Astrocyte (in vitro differentiated cells and primary cell): ENCODE data around the gene PPP1R14B.

Experiments
- CTCF ChIP-seq: IDR thresholded peaks from 2 replicates; pipeline ENCODE4 v1.5.1; 2011; ENCODE audit warnings: low read depth, mild to moderate bottlenecking, inconsistent platforms, low read length, moderate library complexity; ENCODE audit not compliant: insufficient read depth
- EZH2 ChIP-seq: IDR thresholded peaks from 2 replicates; pipeline ENCODE4 v1.6.1; 2012; ENCODE audit warnings: mild to moderate bottlenecking, low read length, inconsistent platforms; ENCODE audit not compliant: insufficient read depth

DNA sequence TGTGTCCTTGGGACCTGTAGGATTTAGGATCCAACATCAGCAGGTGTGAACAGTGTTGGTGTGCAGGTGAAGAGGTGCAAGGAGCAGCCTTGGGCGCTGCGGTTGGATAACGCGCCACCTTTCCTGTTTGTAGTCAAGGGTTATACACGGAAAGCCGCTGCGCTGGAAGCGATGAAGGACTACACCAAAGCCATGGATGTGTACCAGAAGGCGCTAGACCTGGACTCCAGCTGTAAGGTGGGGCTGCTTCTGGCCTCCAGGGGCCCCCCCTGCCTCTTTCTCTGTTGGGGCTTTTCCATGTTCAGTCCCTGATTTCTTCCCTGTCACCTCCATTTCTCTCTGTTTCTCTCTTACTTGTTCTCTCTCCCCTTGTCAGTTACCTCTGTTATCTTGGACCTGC lies 43.8 kb downstream of the PPP1R14B start:
- no peak for TF ChIP-seq CTCF
- no peak for TF ChIP-seq EZH2
